CD4-positive, alpha-beta T cell (primary cell): ENCODE measurements around the gene STX8. TPM values are rescaled to one million over a fixed set of nuclear protein-coding genes. Genes with fewer than 3 reads are reported as not detected.

Experiments
- ATAC-seq: fragments of 200-7000 bp; cut with Tn5 transposase; one replicate; pipeline ENCODE4 v1.10.0; 2022; ENCODE audit warnings: mild to moderate bottlenecking; ENCODE audit not compliant: poor library complexity
- CTCF ChIA-PET: fragments of 350-600 bp; sonication (Branson Sonifier 250); formaldehyde crosslinking; loops from one replicate; lab custom pipeline; 2021; ENCODE audit warnings: antibody characterized with exemption, inconsistent platforms; lab: Charles Lee
- POLR2A ChIA-PET: fragments of 350-600 bp; sonication (Branson Sonifier 250); formaldehyde crosslinking; loops from one replicate; lab custom pipeline; 2021; ENCODE audit warnings: antibody characterized with exemption, inconsistent platforms; lab: Charles Lee
- DNase-seq, 14 experiments: peaks; one replicate each; pipeline ENCODE4 v3.0.0-alpha.2; 2013 to 2020; ENCODE audit warnings: mixed read lengths in 2 of 14
- H3K27ac ChIP-seq, 2 donors: one replicate each; pipeline versions ENCODE4 v1.5.1 to v1.7.0; 2013; ENCODE audit warnings: low read length in 2 of 2, low read depth in 1 of 2, mild to moderate bottlenecking in 1 of 2
- H3K27me3 ChIP-seq, 2 experiments: 1 replicate in 1 of 2; 2 replicates in 1 of 2; pipeline versions ENCODE4 v1.6.1 to v1.7.0; 2013; ENCODE audit warnings: low read length in 2 of 2, control low read depth in 1 of 2, mild to moderate bottlenecking in 1 of 2, moderate library complexity in 1 of 2; ENCODE audit not compliant: insufficient read depth in 2 of 2, control insufficient read depth in 1 of 2
- H3K36me3 ChIP-seq: one replicate; pipeline ENCODE4 v1.6.1; 2013; ENCODE audit warnings: low read length, control low read depth; ENCODE audit not compliant: insufficient read depth
- H3K4me1 ChIP-seq: one replicate; pipeline ENCODE4 v1.6.1; 2013; ENCODE audit warnings: low read length, control low read depth; ENCODE audit not compliant: insufficient read depth
- H3K4me3 ChIP-seq: one replicate; pipeline ENCODE4 v1.5.1; 2013; ENCODE audit warnings: mild to moderate bottlenecking, low read length, moderate library complexity
- H3K9me3 ChIP-seq, 2 experiments: 1 replicate in 1 of 2; 2 replicates in 1 of 2; pipeline versions ENCODE4 v1.6.1 to v1.7.0; 2013; ENCODE audit warnings: low read length in 2 of 2, mild to moderate bottlenecking in 2 of 2, control low read depth in 1 of 2, moderate library complexity in 1 of 2; ENCODE audit not compliant: control insufficient read depth in 1 of 2, insufficient read depth in 1 of 2
- H3K27ac Mint-ChIP-seq: one replicate; pipeline ENCODE4 v1.8.0; 2020; ENCODE audit warnings: mixed read lengths
- H3K27me3 Mint-ChIP-seq: one replicate; pipeline ENCODE4 v1.8.0; 2021; ENCODE audit warnings: mixed read lengths
- H3K36me3 Mint-ChIP-seq: one replicate; pipeline ENCODE4 v1.8.0; 2021; ENCODE audit warnings: low read depth, mixed read lengths
- H3K4me1 Mint-ChIP-seq: one replicate; pipeline ENCODE4 v1.8.0; 2021; ENCODE audit warnings: low read depth, mixed read lengths
- H3K4me3 Mint-ChIP-seq: one replicate; pipeline ENCODE4 v1.8.0; 2020; ENCODE audit warnings: mild to moderate bottlenecking, mixed read lengths
- H3K9me3 Mint-ChIP-seq: one replicate; pipeline ENCODE4 v1.8.0; 2020; ENCODE audit warnings: mixed read lengths
- intact Hi-C, 2 experiments: fragments of 100-400 bp; cut with DNase I in 1 of 2; cut with micrococcal nuclease in 1 of 2; formaldehyde crosslinking; loops; one replicate each; pipeline versions ENCODE4 v1.15.1 to v1.9.0; 2023 to 2025; cut with DNase I, micrococcal nuclease
- total RNA-seq, 174 experiments: library from RNA in 2 of 174; stranded (reverse) in 2 of 174; gene quantifications; one replicate each; pipeline ENCODE4 v1.2.3 and lab custom pipeline; 2021 to 2026
- TF ChIP-seq, protein P1 (sequence below): fragments of 200-600 bp; IDR thresholded peaks from one replicate; pipeline ENCODE4 v1.8.0; 2022; ENCODE audit warnings: antibody characterized with exemption, mild to moderate bottlenecking

STX8 gene
- total RNA-seq, 2 experiments from 2014 or later: 52.2 to 63.2 TPM

DNA sequence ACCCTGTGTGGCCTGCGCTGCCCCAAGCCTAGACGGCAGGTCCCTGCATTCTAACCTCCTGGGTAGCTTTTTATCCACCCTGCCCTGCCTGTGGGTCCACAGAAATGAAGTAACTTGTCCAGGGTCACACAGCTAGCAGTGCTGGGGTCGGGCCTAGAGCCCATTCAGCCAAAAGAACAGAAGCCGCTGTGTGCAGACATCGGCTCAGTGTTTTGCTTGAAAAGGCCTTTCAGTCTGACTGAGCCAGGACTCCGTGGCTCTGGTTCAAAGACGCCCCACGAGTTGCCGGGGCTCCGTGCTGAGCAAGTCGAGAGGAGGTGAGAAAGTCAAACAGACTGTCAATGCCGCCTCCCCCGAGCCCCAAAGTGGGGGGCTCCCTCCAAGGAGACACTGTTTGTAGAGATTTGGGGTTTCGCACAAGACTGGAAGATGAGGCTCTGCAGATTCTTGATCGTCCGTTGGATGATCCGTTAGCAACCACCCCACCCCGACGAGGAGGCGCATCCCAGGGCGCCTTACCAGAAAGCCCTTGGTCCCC lies 328.1 kb downstream of the STX8 start:
- intact Hi-C loops: no loop called here
- POLR2A ChIA-PET: no interaction called here
- Mint-ChIP-seq H3K27me3 (no peaks in the 10 kb centered on the region), H3K36me3 (no peaks in the 10 kb centered on the region), H3K27ac (no peak overlapping the region), H3K9me3 (no peaks in the 10 kb centered on the region), H3K4me3 (no peak overlapping the region), H3K4me1 (peaks cover 8% of the 10 kb centered on the region)
- Histone ChIP-seq H3K4me3 (no peak overlapping the region), H3K27me3 (no peaks in the 10 kb centered on the region), H3K36me3 (peaks cover 14% of the 10 kb centered on the region), H3K27ac (no peak overlapping the region), H3K4me1 (peaks cover 4% of the 10 kb centered on the region), H3K9me3 (no peaks in the 10 kb centered on the region)
- TF ChIP-seq, protein P1, sequence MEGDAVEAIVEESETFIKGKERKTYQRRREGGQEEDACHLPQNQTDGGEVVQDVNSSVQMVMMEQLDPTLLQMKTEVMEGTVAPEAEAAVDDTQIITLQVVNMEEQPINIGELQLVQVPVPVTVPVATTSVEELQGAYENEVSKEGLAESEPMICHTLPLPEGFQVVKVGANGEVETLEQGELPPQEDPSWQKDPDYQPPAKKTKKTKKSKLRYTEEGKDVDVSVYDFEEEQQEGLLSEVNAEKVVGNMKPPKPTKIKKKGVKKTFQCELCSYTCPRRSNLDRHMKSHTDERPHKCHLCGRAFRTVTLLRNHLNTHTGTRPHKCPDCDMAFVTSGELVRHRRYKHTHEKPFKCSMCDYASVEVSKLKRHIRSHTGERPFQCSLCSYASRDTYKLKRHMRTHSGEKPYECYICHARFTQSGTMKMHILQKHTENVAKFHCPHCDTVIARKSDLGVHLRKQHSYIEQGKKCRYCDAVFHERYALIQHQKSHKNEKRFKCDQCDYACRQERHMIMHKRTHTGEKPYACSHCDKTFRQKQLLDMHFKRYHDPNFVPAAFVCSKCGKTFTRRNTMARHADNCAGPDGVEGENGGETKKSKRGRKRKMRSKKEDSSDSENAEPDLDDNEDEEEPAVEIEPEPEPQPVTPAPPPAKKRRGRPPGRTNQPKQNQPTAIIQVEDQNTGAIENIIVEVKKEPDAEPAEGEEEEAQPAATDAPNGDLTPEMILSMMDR: no peak
- CTCF ChIA-PET: no interaction called here
- ATAC-seq (no peak), DNase-seq (no peak)

- ChIA-PET POLR2A (no interaction called here), CTCF (no interaction called here)
- intact Hi-C loops: no loop called here
- no peaks in the 10 kb centered on the region for H3K27me3 ChIP-seq
- no peak overlapping the region for H3K4me3 Mint-ChIP-seq
- H3K4me1 Mint-ChIP-seq: peaks cover 7% of the 10 kb centered on the region
- H3K9me3 ChIP-seq: no peaks in the 10 kb centered on the region
- H3K9me3 Mint-ChIP-seq: no peaks in the 10 kb centered on the region
- H3K4me3 ChIP-seq: no peak overlapping the region
- TF ChIP-seq, protein P1: no peak
- peaks cover 10% of the 10 kb centered on the region for H3K36me3 ChIP-seq
- H3K27ac ChIP-seq: no peak overlapping the region
- peaks cover 15% of the 10 kb centered on the region for H3K4me1 ChIP-seq
- DNase-seq: no peak
- no peak overlapping the region for H3K27ac Mint-ChIP-seq
- H3K36me3 Mint-ChIP-seq: no peaks in the 10 kb centered on the region
- ATAC-seq: no peak
- no peaks in the 10 kb centered on the region for H3K27me3 Mint-ChIP-seq
These were observed 331.3 kb downstream of the STX8 start for GRCh38 chr17:9244066-9245052.

GRCh38 chr17:9242983-9243382 lies 332.6 kb downstream of the STX8 start:
- no peak overlapping the region for H3K4me3 ChIP-seq
- H3K36me3 ChIP-seq: peaks cover 5% of the 10 kb centered on the region
- CTCF ChIA-PET: no interaction called here
- ATAC-seq (no peak), DNase-seq (no peak)
- Mint-ChIP-seq H3K4me3 (no peak overlapping the region), H3K4me1 (peaks cover 15% of the 10 kb centered on the region), H3K27me3 (no peaks in the 10 kb centered on the region), H3K27ac (peak overlapping the region; percentile 27), H3K36me3 (no peaks in the 10 kb centered on the region), H3K9me3 (no peaks in the 10 kb centered on the region)
- no peaks in the 10 kb centered on the region for H3K9me3 ChIP-seq
- no peak overlapping the region for H3K27ac ChIP-seq
- TF ChIP-seq, protein P1: no peak
- H3K4me1 ChIP-seq: peaks cover 22% of the 10 kb centered on the region
- no peaks in the 10 kb centered on the region for H3K27me3 ChIP-seq
- POLR2A ChIA-PET: no interaction called here
- intact Hi-C loops: no loop called here
